Measurements from ENCODE around the gene CCDC185. TPM values are rescaled to one million over a fixed set of nuclear protein-coding genes. Genes with fewer than 3 reads are reported as not detected.

The CCDC185 gene
- total RNA-seq, 1 donor from 2014 or later = not detected

DNA sequence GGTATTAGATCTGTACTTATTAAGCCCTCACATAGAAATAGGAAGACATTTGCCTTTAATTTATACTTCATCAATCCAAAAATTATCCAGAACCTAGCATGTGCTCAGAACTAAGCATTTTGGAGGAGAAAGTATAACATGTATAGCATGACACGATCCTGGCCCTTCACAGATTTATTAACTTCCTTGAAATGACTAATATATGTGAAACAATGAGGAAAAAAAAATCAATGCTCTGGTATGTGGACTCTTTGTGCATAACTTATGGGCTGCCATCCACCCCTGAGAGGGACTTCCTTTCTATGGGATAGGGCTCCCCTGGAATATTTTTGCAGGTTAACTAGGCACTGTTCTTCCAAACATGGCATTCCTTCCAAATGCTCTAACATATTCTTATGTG is 36.6 kb downstream of the CCDC185 start:
- DNase-seq (ENCODE audit: low read depth in 2 of 2) = no peak

DNA sequence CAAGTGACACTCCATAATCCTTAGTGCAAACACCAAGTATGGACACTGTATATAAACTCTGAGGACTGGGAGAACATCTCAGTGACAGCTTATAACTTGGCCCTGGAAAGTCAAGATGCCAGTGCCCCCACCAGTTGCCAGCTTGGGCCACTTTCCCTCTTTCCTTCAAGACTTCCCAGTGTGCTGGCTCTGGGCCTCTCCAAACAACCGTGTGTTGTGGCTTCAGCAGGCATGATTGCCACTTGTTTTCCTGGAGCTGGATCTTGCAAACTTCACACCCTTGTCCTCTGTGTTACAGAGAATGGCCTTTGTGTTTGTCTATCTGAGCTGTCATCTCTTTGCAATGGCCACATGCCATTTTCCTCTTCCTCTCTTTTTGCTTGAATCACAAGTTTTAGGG is 37.0 kb downstream of the CCDC185 start:
- DNase-seq (ENCODE audit: low read depth in 2 of 2) = no peak

DNA sequence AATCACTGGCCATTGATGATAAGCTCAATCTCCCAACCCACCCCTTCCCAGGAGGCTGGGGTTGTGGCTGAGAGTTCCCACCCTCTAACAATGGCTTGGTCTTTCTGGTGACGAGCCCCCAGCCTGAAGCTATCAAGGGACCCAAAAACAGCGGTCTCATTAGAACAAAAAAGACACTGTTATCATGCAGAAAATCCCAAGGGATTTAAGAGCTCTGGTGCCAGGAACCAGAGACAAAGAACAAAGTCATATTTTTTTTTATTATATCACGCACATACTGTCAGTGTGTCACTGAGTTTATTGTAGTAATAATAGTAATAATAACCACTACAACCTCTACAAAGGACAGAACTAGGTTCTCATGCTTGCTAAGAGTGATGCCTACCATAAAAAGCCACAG is 43.9 kb downstream of the CCDC185 start:
- no peak for DNase-seq (ENCODE audit: low read depth in 2 of 2)

- no peak for DNase-seq (ENCODE audit: low read depth in 2 of 2)
These were observed 50.2 kb downstream of the CCDC185 start for GRCh38 chr1:223443397-223443796.

- DNase-seq (ENCODE audit: low read depth in 2 of 2) = no peak
These were observed 51.2 kb downstream of the CCDC185 start for GRCh38 chr1:223444411-223444810.

Other genes starting within 250 kb of the CCDC185 start
- gene SUSD4, start 29.2 kb upstream of the CCDC185 start, total RNA-seq = under 0.01 and 0.13 TPM in 2 replicates